ENCODE data around the gene ZNF467.

The ZNF467 gene

DNA sequence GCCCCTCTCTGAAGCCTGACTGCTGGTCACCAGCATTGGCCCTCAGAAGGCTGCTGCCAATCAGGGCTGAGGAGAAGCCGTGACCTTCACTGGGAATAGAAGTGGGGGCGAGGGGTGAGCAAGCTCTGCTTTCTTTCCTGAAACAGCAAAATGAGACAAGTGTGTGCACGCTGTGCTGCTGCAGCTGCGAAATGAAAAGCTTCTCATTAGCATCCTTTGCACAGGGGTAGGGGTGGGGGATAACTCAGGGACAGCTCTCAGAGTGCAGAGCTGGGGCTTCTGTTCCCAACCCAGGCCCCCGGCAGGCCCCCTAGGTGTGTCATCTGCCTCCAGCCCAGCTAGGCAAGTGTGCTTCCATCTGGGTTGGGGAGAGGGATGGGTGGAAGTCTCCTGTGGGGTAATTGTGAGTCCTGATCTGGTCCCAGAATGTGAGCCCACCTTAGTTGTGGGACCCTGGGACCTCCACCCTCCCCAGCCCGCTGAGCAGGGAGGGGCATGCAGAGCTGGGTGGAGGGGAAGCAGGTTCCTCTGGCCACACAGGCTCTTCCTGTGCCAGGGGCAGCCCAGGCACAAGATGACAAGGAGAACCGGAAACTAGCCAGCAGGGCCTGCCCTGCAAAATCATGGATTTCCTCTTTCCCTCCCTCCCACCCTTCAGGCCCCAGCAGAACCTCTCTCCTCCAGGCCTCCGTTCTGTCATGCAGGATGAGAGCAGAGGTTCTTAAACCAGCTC lies 22.2 kb downstream of the ZNF467 start:
- DNase-seq (ENCODE audit: low read depth in 2 of 3, low spot score in 2 of 3), result no peak

DNA sequence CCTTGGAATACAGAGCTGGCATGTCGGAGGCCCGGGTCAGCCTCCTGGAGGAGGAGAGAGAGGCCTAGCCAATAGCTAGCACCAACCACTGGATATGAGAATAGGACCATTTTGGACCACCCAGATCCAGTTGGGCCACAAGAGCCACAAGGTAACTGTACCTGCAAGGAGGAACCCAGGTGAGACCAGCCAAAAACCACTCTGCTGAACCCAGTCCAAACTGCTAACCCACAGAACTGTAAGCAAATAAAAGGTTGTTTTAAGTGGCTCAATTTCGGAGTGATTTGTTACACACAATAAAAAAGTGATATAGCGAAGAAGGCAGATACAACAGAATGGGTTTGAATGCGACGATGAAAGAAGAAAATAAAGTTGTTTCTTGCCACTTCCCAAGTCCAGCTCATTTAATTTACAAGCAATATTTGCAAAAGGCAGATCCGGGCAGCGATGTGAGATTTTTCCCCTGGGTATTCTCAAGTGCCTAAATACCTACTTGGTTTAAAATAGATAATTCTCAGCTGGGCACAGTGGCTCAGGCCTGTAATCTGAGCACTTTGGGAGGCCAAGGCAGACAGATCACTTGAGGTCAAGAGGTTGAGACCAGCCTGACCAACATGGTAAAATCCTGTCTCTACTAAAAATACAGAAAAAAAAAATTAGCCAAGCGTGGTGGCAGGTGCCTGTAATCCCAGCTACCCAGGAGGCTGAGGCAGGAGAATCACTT lies 23.1 kb downstream of the ZNF467 start:
- DNase-seq (ENCODE audit: low read depth in 2 of 3, low spot score in 2 of 3), result no peak

DNA sequence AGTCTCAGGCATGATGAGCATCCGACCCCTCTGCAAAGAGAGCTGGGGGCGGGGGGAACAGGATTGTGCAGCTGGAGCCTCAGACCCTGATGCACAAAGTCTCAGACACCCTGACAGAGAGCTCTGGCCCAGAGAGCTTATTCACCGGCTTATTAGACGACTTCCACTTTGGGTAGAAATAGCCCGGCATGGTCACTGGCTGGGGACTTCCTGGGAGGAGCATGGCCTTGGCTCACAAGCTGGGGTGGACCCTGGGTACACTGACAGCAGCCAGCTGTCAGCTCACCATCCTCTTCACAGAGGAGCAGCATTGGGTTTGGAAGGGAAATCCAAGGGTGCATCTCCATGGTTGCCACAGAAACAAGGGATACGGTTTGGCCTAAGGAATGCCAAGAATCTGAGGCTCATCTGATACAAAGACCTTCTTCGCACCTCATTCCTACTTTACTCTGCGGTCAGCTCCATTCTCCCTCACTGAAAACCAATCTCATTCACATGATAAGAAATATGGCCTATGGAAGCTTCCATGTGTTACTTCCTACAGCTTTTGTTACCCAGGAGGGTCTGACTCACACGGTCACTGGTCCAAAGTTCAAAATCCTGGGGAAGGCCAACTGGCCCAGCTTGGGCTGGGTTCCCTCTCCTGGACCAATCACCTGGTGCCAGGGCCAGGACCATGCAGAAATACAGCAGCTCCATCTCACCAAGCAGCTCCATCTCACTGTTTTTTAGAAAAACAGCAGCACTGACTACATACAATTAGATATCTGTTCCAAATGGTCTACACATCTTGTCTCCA lies 25.1 kb downstream of the ZNF467 start:
- no peak for DNase-seq (ENCODE audit: low read depth in 2 of 3, low spot score in 2 of 3)

DNA sequence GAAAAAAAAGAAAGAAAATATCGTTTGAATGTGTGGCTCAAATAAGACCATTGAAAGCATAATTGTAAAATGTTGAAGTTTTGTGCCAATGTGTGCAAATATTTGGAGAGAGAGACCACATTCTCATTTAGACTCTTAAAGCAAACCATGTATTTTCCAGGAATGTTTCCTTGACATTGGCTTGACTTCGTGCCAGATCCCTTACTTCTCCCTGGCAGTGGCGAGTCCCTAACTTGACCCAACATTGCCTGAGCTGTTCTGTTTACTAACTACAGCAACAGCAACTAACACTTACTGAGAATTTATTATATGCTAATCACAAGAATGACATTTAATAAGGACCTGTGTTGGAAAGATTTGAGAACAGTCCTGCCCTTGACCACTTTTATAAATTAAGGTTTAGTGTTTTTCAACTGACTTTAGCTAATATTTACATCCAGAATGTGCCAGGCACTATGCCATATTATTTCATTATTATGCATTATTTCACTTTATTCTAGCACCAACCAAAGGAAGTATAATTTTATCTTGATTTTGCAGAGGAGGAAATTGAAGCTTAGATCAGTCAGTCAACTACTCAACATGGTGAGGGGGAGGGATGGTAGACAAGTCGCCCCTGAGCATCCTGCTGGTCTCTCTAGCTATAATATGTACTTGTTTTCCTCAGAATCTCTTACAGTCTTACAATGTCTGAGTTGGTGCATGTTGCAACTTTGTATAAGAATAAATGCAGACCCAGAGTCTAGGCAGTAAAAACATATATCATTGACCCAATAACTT lies 29.7 kb downstream of the ZNF467 start:
- DNase-seq (ENCODE audit: low read depth in 2 of 3, low spot score in 2 of 3), result no peak

DNA sequence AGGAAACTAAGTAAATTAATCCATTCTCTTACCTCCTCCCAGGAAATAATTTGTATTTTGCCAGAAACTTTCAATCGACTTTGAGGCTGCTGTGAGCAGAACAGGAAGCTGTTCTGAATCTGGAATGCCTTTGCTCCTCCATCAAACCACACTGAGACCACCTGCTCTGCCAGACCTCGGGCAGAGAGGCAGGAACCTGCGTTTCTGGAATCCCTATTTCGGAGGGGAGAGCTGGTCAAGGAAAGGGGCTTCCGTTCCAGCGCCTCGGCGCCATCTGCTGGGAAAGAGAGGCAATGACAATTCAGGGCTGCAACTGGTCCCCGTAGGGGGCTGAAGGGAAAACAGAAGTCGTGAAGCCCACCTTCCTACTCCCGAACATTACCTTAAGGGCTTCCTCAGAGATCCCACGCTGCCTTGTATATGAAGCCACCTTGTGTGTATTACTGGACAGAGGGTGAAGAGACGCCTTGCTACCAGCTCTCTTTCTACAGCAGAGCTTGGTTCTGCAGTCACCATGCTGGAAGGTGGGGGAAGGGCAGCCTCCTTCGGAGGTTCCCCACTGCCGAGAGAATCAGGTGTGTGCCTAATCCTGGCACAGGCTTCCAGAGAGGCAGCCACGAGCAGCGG lies 31.2 kb downstream of the ZNF467 start:
- DNase-seq (ENCODE audit: low read depth in 2 of 3, low spot score in 2 of 3), result peak; percentile 35 to 55 (median 52)

DNA sequence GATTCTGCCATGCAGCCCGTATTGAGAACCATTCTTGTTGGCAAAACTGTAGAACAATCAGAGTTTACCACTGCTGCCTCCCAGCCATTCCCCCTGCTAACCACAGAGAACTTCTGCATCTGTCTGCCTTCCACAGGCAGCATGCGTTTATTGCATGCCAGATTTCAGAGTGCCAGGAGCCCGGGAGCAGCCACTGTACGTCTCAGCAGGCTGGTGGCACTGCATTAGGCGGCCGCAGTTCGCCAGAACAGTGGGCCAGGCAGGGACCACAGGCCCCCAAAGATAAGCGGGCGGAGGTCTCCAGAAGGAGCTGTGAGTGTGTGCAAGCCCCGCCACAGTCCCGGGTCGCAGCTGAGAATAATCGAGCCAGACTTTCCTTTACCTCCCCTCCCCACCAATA lies 31.8 kb downstream of the ZNF467 start:
- no peak for DNase-seq (ENCODE audit: low read depth in 2 of 3, low spot score in 2 of 3)

DNA sequence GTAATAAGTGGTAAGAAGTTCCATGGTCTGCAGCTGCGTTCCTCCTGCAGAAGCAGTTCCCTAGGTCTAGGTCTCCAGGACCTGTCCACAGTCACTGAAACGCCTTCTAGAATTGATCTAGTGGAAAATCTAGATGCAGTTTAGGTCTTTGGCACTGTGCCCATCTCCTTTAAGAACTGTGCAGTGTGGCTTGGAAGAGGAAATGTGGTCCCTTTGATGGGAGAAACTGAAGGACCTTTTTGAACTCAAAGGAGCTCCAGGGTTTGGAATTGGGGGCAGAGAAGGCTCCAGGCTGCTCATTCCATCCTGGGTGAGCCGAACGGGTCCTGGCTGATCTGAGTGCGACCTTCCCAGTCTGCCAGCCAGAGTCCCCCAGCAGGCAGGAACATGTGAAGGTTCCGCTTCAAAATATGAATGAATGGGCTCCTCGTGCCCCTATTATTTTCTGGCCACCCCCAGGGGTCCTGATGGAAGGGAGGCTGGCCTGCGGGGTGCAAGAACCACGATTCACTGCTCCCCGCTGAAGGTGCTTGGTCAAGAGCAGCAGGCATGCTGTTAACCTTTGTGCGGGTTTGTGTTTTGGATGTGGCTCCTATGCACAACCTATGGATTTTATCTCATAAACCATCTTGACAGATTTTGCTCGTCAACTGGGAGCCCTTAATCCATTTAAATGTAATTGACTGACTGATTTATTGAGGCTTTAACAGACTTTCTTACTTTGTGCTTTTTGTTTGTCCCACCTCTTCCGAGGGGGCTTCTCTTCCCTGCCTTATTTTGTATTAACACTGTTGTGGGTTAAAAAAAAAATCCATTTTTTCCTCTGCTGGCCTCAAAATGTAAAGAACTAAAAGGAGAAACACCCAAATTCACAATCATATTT lies 36.7 kb downstream of the ZNF467 start:
- DNase-seq (ENCODE audit: low read depth in 2 of 3, low spot score in 2 of 3), result no peak

DNA sequence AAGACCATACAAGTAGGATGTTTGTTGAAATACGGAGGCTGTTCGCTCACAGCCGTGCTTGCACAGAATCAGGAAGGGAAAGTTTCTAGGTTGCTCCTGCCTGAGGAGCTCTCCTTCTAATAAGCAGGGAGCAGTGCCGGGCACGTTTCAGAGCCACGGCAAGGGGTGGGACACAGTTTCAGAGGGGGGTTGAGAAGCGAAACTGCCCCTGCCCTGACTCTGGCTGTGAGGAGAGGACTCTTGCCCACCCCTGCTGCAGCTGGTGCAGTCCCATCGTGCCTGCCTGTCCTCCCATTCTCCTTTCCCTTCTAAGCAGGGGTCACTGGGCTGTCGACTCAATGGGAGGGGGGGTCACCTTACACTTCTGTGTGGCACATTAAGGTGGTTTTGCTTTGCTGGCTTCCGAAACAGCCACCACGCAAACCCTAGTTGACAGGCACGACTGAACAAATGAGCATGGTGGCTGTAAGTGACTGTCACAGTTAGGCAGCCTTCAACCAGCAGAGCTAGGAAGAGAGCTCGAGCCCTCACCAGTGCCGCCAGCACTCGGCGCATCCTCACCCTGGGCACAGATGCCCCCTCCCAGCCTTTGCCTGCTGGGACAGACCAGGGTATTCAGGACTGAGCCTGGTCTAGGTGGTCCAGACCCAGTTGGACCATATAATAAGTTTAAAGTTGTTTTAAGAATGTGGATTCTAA lies 37.5 kb downstream of the ZNF467 start:
- DNase-seq (ENCODE audit: low read depth in 2 of 3, low spot score in 2 of 3), result no peak

DNA sequence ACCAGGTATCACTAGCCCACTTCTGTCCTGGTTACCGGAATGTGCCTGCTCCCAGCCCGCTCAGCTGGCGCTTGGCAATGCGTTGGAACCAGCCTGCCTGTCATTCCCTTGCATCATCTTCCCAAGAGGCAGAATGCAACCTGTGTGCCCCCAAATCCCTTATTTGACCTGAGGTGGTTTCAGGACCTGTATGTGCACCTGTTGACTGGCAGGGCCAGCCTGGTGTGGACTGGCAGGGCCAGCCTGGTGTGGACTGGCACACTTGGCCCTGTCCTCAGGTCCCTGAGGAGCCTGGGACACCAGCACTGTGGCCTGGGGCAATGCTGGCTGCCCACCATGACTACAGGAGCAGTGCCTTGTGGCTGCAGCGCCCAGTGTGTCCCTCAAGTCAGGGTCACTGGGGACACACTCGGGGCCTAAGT lies 38.2 kb downstream of the ZNF467 start:
- no peak for DNase-seq (ENCODE audit: low read depth in 2 of 3, low spot score in 2 of 3)

DNA sequence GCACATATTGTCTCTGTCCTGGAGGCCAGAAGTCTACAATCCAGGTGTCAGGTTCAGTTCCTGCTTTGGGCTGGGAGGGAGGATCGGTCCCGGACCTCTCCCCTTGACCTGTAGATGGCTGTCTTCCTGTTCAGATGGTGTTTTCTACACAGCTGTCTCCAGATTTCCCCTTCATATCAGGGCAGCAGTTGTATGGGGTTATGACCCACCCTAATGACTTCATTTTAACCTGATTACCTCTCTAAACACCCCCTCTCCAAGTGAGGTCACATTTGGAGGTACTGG lies 38.7 kb downstream of the ZNF467 start:
- DNase-seq (ENCODE audit: low read depth in 2 of 3, low spot score in 2 of 3), result no peak

DNA sequence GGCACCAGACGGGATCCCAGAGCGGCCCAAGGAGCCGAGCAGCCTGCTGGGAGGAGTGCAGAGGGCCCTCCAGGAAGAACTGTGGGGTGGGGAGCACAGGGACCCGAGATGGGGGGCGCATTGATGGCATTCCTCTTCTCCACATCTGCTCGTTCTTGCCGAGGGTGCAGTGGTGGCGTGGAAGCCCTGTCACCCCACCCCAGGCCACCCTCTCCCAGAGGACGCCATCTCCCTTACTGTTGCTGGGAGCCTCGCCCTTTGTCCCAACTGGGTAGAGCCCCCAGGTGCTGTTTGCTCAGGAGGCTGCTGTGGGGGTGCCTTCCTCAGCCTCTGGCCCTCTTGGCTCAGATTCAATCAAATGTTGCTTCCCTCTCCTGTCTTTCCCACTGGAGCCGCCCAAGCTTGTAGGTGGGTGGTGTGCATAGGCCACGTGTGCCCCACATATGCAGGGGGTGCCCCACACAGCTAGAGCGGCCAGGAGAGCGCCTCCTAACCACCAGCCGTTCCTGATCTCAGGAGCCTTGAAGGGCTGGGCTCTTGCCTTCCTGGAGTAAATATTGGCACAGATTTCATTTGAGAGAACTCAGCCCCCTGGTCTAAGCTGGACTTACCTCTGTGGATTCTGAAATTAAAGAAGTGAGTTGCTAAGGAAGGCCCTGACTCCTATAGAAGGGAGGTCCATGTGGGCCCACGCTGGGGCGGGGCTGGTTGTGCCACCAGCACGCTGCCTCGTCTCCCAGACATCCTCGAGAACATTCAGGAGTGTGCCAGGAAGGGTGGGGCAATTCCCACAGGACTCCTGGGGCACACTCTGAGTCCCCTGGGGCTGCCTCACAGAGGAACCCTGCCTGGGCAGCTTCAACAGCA lies 39.2 kb downstream of the ZNF467 start:
- DNase-seq (ENCODE audit: low read depth in 2 of 3, low spot score in 2 of 3), result no peak

DNA sequence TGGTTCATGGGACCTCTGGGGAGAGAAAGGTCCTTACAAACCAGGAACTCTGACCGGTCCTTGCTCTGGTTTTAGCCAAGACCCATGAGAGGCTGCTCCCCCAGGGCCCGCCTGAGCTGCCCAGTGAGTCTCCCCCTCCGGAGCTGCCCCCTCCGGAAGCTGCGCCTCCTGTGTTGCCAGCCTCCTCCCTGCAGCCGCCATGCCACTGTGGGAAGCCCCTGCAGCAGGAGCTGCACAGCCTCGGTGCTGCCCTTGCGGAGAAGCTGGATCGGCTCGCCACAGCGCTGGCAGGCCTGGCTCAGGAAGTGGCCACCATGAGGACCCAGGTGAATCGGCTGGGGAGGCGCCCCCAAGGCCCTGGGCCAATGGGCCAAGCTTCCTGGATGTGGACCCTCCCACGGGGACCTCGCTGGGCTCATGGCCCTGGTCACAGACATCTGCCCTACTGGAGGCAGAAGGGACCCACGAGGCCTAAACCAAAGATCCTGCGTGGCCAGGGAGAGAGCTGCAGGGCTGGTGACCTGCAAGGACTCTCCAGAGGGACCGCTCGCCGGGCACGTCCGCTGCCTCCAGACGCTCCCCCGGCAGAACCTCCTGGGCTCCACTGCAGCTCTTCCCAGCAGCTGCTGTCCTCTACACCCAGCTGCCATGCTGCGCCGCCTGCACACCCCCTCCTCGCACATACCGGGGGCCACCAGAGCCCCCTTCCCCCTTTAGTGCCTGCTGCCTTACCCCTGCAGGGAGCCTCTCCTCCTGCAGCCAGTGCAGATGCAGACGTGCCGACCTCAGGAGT lies 40.1 kb downstream of the ZNF467 start:
- no peak for DNase-seq (ENCODE audit: low read depth in 2 of 3, low spot score in 2 of 3)

DNA sequence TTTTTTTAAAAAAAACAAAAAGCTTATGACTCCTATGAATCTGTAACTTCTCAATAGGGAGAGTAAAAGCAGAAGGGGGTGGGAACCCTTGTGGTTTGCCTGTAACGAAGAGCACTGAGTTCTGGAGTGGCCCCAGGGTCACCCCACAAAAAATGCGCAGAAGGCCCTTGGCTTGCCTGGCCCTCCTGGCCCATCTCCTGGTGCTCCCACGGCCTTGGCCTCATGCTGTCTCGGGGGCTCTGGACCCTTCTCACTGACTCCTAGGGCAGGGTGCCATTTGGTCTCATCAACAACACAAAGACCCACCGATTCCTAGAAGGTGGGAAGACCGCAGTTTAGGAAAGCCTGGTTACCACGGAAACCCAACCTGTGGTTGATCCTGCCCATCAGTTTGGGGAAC lies 40.8 kb downstream of the ZNF467 start:
- no peak for DNase-seq (ENCODE audit: low read depth in 2 of 3, low spot score in 2 of 3)

DNA sequence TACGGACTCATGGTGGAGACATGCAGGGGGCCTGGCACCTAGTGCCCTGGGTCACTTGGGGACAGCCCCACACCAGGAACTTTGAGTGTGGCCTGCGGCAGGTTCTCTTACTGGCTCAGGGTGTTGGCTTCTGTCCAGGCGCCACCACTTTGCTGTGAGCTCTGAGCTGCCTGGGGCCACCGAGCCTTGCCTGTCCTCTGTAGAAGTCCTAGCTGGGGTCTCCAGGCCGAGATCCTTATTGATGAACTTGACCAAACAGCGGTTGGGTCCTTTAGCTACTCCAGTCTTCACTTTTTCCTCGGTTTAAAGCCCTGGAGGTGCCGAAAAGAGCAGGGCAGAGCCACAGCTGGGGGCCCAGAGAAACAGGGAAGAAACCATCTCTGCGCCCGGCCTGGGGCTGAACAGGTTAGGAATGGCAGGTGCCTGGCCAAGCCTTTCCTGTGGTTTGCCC lies 41.3 kb downstream of the ZNF467 start:
- no peak for DNase-seq (ENCODE audit: low read depth in 2 of 3, low spot score in 2 of 3)

DNA sequence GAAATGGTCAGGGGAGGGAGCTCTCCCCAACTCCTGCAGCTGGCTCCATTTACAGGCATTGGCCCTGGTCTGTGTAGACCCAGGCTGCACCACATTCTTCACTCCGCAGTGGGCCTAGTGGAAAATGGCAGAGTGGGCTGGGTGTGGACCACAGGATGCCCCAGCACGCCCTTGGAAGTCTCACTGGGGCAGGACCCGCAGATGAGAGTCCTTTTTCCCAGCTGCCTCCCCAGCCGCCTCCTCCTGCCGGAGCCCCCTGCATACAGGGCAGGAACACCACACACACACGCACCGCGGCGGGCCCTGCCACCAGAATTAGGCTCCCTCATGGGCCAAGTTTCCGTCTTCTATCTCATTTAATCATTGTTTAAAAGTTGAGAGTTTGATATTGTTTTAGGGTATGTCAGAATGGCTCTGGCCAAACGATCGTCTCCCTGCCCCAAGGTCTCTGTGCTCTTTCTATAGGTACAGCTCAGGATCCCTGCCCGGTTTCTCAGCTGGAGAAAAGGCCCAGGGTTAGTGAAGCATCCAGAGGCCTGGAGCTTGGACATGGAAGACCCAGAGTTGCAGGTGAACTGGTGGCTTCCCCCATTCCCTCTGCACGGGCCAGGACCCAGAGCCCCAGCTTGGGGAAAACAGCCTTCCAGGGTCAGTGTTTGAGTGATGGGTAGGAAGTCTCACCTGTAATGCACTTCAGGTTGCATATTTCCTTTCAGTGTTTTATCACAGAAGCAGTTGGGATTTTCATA lies 42.0 kb downstream of the ZNF467 start:
- no peak for DNase-seq (ENCODE audit: low read depth in 2 of 3, low spot score in 2 of 3)

DNA sequence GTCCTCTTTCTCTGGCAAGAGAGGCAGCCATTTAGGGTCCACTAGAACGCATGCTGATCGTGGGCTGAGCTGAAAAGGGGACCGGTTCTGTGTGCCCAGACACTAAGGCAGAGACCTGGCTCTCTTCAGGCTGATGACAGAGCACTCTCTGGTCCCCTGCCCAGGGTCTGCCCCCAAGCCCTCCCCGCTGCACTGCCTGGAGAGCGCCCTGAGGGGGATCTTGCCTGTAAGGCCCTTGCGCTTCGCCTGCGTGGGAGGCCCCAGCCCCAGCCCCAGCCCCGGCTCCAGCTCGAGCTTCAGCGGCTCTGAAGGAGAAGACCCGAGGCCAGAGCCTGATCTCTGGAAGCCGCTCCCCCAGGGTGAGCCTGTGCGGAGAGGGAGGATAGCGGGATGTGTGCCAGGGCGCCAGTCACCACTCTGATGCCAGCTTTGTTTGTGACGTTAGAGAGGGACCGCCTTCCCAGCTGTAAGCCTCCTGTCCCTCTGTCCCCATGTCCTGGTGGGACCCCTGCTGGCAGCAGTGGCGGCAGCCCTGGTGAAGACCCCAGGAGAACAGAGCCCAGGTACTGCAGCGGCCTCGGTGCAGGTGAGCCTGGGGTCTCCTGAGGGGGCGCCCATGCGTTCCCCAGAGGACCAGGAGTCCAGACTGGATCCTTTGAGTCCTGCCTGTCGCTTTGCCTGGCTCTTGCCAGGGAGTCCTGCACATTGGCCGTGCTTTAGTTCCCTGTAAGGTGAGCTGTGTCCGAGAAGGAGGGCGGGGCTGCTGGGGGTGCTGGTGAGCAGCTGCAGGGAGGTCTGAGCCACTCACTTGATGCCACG lies 43.2 kb downstream of the ZNF467 start:
- no peak for DNase-seq (ENCODE audit: low read depth in 2 of 3, low spot score in 2 of 3)

Measured in activated CD8-positive, alpha-beta memory T cell treated with anti-CD3 and anti-CD28 coated beads for 48 hours (primary cell).